Endometrium (tissue), 2 donors: ENCODE measurements around the gene ABHD10.

Source experiments
- FAIRE-seq: peaks from 2 replicates; lab custom pipeline; 2012; peaks lifted over from hg19 to GRCh38; lab: Jason Lieb, UNC
- donor health status: control.
- donor health status: control.

The ABHD10 gene

DNA sequence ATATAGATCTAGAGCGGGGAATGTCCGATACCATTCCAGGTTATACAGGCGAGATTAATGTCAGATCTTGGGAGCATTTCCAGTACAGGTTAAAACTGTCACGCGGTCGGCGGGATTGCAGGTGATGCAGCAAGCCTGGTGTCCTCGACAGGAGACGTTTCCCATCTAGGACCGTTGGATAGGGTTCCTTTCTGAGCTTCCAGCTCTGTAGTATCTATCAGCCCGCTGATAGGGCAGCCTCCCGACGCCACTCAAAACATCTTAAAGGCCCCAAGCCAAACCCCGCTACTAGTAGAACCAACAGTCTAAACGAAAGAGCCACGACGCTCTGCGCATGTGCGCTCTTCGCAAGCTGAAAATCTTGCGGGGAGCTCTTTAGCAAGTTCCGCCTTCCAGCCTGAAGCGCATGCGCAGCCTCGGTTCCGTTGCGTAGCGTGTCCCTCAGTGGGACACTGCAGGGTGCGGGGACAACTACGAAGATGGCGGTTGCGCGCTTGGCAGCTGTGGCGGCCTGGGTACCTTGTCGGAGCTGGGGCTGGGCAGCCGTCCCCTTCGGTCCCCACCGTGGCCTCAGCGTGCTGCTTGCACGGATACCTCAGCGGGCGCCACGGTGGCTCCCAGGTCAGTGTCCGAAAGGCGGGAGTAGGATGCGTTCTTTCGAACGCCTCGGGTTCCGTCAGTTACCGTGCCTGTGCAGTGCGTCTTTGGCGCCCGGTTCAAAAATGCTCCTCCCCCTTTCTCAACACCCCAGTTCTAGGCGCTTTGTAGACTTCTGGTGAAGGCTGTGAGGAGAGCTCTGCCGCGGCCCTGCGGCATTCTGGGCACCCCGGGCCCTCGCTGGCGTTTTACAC, at the start of gene ABHD10:
Gene ABHD10 (plus strand): TSS at position 444 of the 851 bp plus-strand sequence. CDS start 36 bp downstream, at position 480.
- FAIRE-seq: peak; percentile 90

GRCh38 chr3:111929484-111929883, 49.3 kb upstream of the ABHD10 start:
- no peak for FAIRE-seq

DNA sequence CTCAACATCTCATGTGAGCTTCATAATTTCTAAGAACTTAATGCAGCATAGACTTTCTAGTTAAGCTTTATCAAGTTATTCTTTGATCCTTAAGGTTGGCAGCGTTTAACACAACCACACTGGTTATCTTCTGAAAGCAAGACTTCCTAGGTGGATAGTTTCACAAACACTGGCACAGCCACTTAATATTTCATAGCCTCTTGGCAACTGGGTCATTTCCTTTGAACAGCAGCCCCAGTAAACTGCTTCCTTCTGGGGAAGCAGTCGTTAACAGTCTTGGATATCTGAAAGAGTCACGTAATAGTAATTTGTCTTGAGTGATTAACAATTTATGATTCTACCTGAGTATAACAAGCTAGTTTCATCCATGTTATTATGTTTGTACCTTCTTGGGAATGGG, 45.9 kb upstream of the ABHD10 start:
- no peak for FAIRE-seq

GRCh38 chr3:111936191-111936841, 42.5 kb upstream of the ABHD10 start:
- peak; percentile 4 for FAIRE-seq

DNA sequence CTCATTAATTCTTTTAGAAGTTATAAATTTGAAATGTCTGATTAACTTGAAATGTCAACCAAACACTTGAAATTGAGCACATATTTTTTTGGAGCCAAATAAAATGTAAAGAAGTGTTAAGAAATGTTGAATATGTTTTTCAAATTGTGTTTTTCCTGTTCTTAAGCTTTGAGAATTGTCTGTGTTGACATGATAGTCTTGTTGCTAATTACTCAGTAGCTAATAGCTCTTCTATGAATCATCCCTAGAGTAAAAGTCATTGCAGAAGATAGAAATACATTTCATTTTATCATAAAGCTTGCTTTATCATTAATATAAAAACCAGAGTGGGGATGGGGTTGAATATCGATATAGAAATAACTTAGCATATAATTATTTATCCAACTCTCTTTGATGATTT, 41.9 kb upstream of the ABHD10 start:
- no peak for FAIRE-seq

DNA sequence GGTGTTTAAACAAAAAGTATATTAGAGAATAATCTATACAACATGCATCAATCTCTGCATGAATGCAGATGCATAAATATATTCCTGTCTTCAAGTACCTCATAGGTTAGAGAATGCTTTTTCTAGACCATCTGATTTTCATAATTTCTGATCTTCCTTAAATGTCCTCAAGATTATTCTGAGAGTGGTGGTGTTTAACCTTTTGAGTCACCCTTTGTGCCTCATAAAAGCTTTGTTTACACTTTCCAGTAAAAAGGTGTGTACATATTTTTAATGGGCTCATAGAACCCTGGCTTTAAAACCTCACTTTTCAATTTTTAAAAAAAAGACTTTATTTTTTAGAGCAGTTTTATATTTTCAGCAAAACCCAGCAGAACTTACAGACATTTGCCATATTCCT, 41.0 kb upstream of the ABHD10 start:
- FAIRE-seq: no peak

GRCh38 chr3:111939873-111940272, 39.0 kb upstream of the ABHD10 start:
- FAIRE-seq: no peak

- FAIRE-seq: peak; percentile 51
Observed at GRCh38 chr3:111943533-111943932, 35.3 kb upstream of the ABHD10 start.

DNA sequence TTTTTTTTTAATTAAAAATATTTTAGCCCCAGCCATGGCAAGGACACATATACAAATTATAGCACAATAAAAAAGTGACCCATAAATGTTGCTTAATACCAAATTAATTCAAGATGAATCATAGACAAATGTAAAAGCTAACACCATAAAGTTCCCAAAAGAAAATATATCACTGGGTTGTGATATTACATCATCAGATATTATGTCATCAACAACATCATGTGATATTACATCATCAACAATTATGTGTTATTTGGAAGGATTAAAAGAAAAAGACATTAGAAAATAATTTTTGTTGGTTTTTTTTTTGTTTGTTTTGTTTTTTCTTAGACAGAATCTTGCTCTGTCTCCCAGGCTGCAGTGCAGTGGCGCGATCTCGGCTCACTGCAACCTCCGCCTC, 34.5 kb upstream of the ABHD10 start:
- FAIRE-seq: no peak

- peak; percentile 97 for FAIRE-seq
Observed at GRCh38 chr3:111947231-111947630, 31.6 kb upstream of the ABHD10 start.

DNA sequence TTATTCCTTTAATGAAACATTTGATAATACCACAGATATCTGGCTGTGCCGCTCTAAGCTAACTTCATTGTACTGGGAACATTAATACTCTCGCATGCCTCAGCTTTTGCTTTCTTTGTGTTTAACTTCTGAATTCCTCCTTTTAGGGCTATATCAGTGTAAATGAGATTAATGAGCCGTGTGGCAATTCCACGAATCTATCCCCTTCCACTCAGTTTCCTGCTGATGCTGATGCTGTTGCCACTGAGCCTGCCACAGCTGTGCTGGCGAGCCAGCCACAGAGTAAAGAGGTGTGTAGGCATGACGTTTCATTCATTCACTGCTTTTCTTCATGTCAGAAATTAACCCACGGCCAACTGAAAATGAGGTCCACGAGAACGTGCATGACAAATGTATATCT, 30.0 kb upstream of the ABHD10 start:
- FAIRE-seq: no peak

DNA sequence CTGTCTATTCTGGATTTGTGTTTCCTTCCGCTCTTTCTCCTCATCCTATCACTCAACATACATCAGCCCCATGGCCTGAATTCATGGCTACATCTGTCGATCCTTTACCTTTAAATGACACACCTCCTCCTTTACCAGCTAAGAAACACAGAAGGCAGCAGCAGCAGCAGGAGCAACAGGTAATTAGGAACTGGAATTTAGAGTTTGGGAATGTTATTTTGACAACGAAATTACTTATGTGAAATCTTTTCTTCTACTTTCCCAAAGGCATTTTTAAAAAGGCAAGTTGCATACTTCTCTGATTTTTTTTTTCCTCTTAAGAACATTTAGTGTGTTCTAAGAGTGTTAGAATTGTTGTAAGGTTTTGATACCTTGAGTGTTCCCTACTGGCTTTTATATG, 29.1 kb upstream of the ABHD10 start:
- no peak for FAIRE-seq

- FAIRE-seq: no peak
Observed at GRCh38 chr3:111951032-111951431, 27.8 kb upstream of the ABHD10 start.

GRCh38 chr3:111952086-111952485, 26.7 kb upstream of the ABHD10 start:
- FAIRE-seq: no peak

- no peak for FAIRE-seq
Observed at GRCh38 chr3:111952866-111953450, 25.9 kb upstream of the ABHD10 start.

GRCh38 chr3:111954228-111954990, 24.4 kb upstream of the ABHD10 start:
- no peak for FAIRE-seq

GRCh38 chr3:111955876-111956275, 22.9 kb upstream of the ABHD10 start:
- FAIRE-seq: no peak

DNA sequence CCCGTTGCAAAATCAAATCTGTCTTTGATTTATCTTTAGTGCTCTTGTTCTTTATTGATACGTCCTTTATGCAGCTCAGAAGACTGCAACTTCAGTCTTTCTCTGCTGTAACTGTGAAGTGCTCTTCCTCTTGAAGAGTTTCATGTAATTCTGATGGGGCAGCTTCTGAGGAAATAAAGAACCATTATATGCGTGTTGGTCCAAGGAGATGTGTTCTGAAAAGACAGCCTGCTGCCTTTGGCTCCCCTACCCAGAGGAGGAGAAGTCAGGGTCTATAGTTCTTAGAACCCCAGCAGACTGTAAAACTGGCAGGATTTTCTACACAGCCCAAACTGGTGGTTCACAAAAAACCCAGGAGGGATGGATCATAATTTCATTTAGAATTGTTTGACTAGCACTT, 22.4 kb upstream of the ABHD10 start:
- no peak for FAIRE-seq

GRCh38 chr3:111956995-111957734, 21.7 kb upstream of the ABHD10 start:
- FAIRE-seq: no peak

GRCh38 chr3:111961461-111962164, 17.2 kb upstream of the ABHD10 start:
- no peak for FAIRE-seq

- no peak for FAIRE-seq
Observed at GRCh38 chr3:111963424-111963823, 15.4 kb upstream of the ABHD10 start.
